Measurements from ENCODE around the gene DGKH.

DNA sequence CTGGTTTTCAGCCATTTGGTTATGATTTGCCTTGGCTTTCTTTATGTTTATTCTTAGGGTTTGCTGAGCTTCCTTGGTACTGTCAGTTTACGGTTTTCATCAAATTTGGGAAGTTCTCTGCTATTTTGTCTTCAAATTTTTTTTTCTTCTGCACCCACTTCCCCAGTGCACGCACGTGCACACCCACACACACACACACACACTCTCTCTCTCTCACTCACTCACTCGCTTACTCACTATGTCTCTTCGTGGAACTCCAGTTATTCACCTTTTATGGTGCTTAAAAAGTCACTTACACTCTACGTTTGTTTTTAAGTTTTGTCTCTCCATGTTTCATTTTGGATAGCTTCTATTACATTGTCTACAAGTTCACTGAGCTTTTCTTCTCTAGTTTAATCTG is 230.6 kb downstream of the DGKH start:
- TF ChIP-seq, protein P1, sequence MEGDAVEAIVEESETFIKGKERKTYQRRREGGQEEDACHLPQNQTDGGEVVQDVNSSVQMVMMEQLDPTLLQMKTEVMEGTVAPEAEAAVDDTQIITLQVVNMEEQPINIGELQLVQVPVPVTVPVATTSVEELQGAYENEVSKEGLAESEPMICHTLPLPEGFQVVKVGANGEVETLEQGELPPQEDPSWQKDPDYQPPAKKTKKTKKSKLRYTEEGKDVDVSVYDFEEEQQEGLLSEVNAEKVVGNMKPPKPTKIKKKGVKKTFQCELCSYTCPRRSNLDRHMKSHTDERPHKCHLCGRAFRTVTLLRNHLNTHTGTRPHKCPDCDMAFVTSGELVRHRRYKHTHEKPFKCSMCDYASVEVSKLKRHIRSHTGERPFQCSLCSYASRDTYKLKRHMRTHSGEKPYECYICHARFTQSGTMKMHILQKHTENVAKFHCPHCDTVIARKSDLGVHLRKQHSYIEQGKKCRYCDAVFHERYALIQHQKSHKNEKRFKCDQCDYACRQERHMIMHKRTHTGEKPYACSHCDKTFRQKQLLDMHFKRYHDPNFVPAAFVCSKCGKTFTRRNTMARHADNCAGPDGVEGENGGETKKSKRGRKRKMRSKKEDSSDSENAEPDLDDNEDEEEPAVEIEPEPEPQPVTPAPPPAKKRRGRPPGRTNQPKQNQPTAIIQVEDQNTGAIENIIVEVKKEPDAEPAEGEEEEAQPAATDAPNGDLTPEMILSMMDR (IDR thresholded peaks at IDR 0.05; ENCODE audit: poor library complexity), result no peak
- no peak for TF ChIP-seq EZH2phosphoT487 (IDR thresholded peaks at IDR 0.05; ENCODE audit: low read depth, severe bottlenecking, unreplicated experiment)
